NCI-H1436 treated with DMSO at 0.1 percent for 48 hours (cell line): ENCODE measurements around the gene N4BP2L2.

Experiments
- DNase-seq: peaks from one replicate; lab custom pipeline; 2025; lab: John Stamatoyannopoulos, UW

The N4BP2L2 gene

GRCh38 chr13:32426191-32426989 is 112.2 kb downstream of the N4BP2L2 start:
- DNase-seq = no peak

- DNase-seq = no peak
Observed at GRCh38 chr13:32425158-32425557, 113.4 kb downstream of the N4BP2L2 start.

- no peak for DNase-seq
Observed at GRCh38 chr13:32423592-32423991, 115.0 kb downstream of the N4BP2L2 start.

GRCh38 chr13:32419862-32420261 is 118.7 kb downstream of the N4BP2L2 start:
- no peak for DNase-seq

GRCh38 chr13:32417995-32418394 is 120.6 kb downstream of the N4BP2L2 start:
- no peak for DNase-seq

GRCh38 chr13:32415019-32415418 is 123.6 kb downstream of the N4BP2L2 start:
- DNase-seq = no peak

- DNase-seq = no peak
Observed at GRCh38 chr13:32414580-32414979, 124.0 kb downstream of the N4BP2L2 start.

- DNase-seq = no peak
Observed at GRCh38 chr13:32413284-32413683, 125.3 kb downstream of the N4BP2L2 start.

- DNase-seq = peak; percentile 4
Observed at GRCh38 chr13:32409561-32410421, 128.8 kb downstream of the N4BP2L2 start.

GRCh38 chr13:32409001-32409313 is 129.6 kb downstream of the N4BP2L2 start:
- DNase-seq = no peak

- no peak for DNase-seq
Observed at GRCh38 chr13:32408296-32409000, 130.1 kb downstream of the N4BP2L2 start.

GRCh38 chr13:32407854-32408253 is 130.7 kb downstream of the N4BP2L2 start:
- no peak for DNase-seq

- no peak for DNase-seq
Observed at GRCh38 chr13:32403108-32403507, 135.5 kb downstream of the N4BP2L2 start.

- no peak for DNase-seq
Observed at GRCh38 chr13:32391101-32391619, 147.4 kb downstream of the N4BP2L2 start.

GRCh38 chr13:32390484-32390883 is 148.1 kb downstream of the N4BP2L2 start:
- no peak for DNase-seq

- no peak for DNase-seq
Observed at GRCh38 chr13:32390048-32390447, 148.5 kb downstream of the N4BP2L2 start.

- no peak for DNase-seq
Observed at GRCh38 chr13:32385410-32385809, 153.2 kb downstream of the N4BP2L2 start.

- DNase-seq = no peak
Observed at GRCh38 chr13:32384702-32385101, 153.9 kb downstream of the N4BP2L2 start.

- DNase-seq = no peak
Observed at GRCh38 chr13:32383836-32384618, 154.6 kb downstream of the N4BP2L2 start.
